ENCODE measurements around the gene PIGW.

- TF ChIP-seq CTCF (IDR thresholded peaks at IDR 0.05; ENCODE audit: poor library complexity, severe bottlenecking), result no peak
- TF ChIP-seq EZH2 (IDR thresholded peaks at IDR 0.05; ENCODE audit: borderline replicate concordance, insufficient read depth, low read length, poor library complexity, severe bottlenecking), result no peak
- no peak for TF ChIP-seq POLR2AphosphoS5 (IDR thresholded peaks at IDR 0.05)
- no peak for TF ChIP-seq EP300 (conservative IDR thresholded peaks at IDR 0.05; ENCODE audit: poor library complexity, severe bottlenecking)
- TF ChIP-seq MXI1 (conservative IDR thresholded peaks at IDR 0.05; ENCODE audit: poor library complexity, severe bottlenecking), result no peak
- TF ChIP-seq RAD21 (conservative IDR thresholded peaks at IDR 0.05), result no peak
These were observed 25.4 kb upstream of the PIGW start for GRCh38 chr17:36509272-36509985.
